Measurements from ENCODE around the gene PARD3.

DNA sequence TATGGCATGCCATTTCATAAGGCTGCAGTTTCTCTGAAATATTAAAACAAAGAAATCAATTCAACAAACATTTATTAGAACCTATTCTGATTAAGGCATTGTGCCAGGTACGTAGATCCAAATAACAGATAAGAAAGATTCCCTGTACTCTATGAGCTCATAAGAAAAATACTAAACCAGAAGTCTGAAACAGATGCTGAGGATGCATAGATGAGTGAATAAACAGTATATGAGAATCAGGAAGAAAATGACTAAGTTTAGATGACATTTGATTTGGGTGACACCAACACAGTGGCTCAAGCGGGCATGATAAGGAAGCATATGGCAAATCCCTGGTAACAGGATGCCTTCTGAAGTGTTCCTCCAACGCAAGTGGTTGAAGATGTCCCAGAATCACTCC, 477.2 kb downstream of the PARD3 start:
- TF ChIP-seq, protein P1, sequence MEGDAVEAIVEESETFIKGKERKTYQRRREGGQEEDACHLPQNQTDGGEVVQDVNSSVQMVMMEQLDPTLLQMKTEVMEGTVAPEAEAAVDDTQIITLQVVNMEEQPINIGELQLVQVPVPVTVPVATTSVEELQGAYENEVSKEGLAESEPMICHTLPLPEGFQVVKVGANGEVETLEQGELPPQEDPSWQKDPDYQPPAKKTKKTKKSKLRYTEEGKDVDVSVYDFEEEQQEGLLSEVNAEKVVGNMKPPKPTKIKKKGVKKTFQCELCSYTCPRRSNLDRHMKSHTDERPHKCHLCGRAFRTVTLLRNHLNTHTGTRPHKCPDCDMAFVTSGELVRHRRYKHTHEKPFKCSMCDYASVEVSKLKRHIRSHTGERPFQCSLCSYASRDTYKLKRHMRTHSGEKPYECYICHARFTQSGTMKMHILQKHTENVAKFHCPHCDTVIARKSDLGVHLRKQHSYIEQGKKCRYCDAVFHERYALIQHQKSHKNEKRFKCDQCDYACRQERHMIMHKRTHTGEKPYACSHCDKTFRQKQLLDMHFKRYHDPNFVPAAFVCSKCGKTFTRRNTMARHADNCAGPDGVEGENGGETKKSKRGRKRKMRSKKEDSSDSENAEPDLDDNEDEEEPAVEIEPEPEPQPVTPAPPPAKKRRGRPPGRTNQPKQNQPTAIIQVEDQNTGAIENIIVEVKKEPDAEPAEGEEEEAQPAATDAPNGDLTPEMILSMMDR (IDR thresholded peaks at IDR 0.05) = no peak
- TF ChIP-seq POLR2A (IDR thresholded peaks at IDR 0.05; ENCODE audit: low read depth) (no peak), POLR2AphosphoS5 (IDR thresholded peaks at IDR 0.05) (no peak)
